Activated CD8-positive, alpha-beta memory T cell treated with anti-CD3 and anti-CD28 coated beads for 48 hours (primary cell): Measurements from ENCODE around the gene ZNF716.
"Not testable (repeated sequence)": the region's sequence is repeated elsewhere in the genome, so short reads cannot be mapped to it uniquely, and the experiment has no call there.

ENCODE experiments used
- DNase-seq, 3 experiments: peaks; one replicate each; pipeline ENCODE4 v3.0.0-alpha.2; 2020; ENCODE audit warnings: low read depth in 2 of 3, low spot score in 2 of 3

The ZNF716 gene

GRCh38 chr7:57425969-57426628, 23.9 kb upstream of the ZNF716 start:
- DNase-seq = no peak

DNA sequence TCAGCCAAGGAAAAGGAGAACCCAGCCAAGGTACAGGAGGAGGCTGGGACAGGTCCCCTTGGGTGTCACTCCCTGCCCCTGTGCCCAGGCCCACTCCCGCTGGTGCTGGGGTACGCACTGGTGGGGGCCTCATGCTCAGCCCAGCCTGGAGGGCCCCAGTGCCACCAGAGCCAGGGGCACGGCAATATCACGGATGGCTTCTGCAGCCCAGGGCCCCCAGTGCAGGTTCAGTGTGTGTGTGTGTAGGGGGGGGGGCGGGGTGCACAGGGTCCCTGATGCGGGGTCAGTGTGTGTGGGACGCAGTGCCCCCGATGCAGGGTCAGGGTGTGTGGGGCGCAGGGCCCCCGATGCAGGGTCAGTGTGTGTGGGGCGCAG, 23.4 kb upstream of the ZNF716 start:
- DNase-seq = no peak

- DNase-seq = no peak
These were observed 22.8 kb upstream of the ZNF716 start for GRCh38 chr7:57427146-57427545.

DNA sequence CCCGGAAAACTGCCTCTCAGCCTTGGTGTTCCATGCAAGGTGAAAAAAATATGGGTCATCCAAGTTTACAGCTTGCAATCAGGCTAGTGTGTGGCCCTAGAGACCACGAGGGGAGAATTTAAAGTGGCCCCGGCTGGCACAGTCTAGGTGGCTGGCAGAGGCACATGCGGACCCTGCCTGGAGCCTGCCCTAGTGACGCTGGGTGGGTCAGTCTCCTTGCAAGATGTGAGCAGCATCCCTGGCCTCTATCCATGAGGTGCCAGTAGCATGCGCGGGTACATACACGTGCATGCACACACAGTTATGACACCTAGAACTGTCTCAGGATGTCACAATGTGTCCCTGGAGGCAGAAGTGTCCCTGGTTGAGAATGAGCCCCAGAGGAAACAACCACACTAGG, 22.4 kb upstream of the ZNF716 start:
- no peak for DNase-seq

DNA sequence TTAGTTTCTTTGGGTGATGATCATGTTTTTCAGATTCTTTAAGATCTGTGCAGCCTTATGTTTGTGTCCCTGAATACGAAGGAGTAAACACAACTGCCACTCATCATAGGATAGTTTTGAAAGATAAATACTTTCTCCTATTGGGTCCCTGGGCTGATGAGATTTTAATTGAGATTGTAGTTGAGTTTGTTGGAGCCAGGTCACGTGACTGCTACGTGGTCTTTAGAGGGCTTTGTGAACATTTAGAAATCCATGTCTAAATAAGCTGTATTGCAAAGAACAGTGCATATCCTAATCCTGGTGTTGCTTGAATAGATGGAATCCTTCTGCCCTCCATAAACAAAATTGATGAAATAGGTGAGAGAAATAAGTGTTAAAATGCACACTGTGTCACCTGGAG, 17.4 kb upstream of the ZNF716 start:
- no peak for DNase-seq

- DNase-seq = no peak
These were observed 12.4 kb upstream of the ZNF716 start for GRCh38 chr7:57437581-57437980.

GRCh38 chr7:57438244-57438643, 11.7 kb upstream of the ZNF716 start:
- DNase-seq = no peak

DNA sequence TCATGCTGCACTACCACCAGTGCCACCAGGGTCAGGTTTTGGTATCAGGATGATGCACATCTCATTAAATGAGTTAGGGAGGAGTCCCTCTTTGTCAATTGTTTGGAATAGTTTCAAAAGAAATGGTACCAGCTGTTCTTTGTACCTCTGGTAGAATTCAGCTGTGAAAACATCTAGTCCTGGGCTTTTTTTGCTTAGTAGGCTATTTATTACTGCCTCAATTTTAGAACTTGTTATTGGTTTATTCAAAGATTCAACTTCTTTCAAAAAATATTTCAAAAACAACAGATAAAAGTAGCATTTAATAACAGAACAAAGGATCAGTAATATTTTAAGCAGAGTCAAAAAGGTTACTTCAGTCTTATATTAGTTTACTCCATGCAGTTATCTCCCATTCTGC, 6.4 kb upstream of the ZNF716 start:
- DNase-seq = no peak

GRCh38 chr7:57469186-57469828, 19.3 kb downstream of the ZNF716 start:
- DNase-seq = not testable (repeated sequence)

DNA sequence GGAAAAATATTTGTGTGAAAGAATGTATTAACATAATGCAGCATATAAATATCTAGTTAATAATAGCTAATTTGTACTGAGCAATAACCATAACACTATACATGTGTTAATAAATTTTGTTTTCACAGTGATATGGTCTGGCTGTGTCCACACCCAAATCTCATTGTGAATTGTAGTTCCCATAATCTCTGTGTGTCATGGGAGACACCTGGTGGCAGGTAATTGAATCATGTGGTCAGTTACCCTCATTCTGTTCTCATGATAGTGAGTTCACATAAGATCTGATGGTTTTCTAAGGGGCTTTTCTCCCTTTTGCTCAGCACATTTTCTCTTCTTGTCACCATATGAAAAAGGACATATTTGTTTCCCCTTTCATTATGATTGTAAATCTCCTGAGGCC, 30.3 kb downstream of the ZNF716 start:
- not testable (repeated sequence) for DNase-seq

DNA sequence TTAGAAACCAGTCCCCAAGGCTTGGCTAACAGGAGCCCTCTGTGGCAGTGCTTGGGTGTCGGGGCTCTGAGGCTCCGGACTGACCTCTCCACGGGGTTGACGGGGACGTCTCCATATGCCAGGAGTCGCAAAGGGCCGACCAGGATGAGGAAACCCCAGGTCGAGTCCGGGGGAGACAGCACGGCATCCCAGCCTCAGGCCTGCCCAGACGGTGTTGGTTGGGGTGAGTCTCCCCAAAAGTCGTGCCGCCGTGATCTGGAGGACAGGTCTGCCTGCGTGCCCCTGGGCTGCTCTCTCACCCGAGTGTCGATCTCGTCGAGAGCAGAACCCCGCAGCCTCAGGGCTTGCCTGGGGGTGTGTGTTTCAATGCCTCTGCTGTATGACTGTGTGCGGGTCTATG, 35.0 kb downstream of the ZNF716 start:
- not testable (repeated sequence) for DNase-seq

DNA sequence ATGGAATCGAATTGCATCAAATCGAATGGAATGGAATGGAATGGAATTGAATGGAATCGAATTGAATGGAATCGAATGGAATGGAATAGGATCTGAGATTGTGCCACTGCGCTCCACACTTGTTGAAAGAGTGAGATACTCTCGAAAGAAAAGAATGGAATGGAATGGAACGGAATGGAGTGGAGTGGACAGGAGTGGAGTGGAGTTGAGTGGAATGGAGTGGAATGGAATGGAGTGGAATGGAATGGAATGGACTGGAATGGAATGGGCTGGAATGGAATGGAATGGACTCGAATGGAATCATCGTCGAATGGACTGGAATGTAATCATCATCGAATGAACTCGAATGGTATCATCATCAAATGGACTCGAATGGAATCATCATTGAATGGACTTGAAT, 38.0 kb downstream of the ZNF716 start:
- no peak for DNase-seq

DNA sequence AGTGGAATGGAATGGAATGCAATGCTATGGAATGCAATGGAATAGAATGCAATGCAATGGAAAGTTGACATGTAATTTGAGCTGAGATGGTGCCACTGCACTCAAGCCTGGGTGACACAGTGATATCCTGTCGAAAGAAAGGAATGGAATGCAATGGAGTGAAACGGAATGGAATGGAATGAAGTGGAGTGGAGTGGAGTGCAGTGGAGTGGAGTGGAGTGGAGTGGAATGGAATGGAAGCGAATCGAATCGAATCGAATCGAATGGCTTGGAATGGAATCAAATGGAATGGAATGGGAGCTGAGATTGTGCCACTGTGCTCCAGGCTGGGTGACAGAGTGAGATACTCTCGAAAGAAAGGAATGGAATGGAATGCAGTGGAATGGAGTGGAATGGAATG, 45.1 kb downstream of the ZNF716 start:
- DNase-seq = not testable (repeated sequence)

DNA sequence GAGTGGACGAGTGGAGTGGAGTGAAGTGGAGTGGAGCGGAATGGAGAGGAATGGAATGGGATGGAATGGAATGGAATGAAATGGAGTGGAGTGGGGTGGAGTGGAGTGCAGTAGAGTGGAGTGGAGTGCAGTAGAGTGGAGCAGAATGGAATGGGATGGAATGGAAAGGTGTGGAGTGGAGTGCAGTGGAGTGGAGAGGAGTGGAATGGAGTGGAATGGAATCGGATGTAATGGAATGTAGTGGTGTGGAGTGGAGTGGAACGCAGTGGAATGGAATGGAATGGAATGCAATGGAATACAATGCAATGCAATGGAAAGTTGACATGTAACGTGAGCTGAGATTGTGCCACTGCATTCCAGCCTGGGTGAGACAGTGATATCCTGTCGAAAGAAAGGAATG, 46.4 kb downstream of the ZNF716 start:
- no peak for DNase-seq

- no peak for DNase-seq
These were observed 55.2 kb downstream of the ZNF716 start for GRCh38 chr7:57505176-57505575.
